HepG2 (cell line): ENCODE measurements around the gene KMT2E. TPM values are rescaled to one million over a fixed set of nuclear protein-coding genes. Genes with fewer than 3 reads are reported as not detected.

ENCODE experiments used
- AKAP8 ChIP-seq: sonication (generic); formaldehyde crosslinking; IDR thresholded peaks from 2 replicates; pipeline ENCODE4 v1.5.1; 2020; ENCODE audit warnings: mild to moderate bottlenecking, missing genetic modification reagents
- HOMEZ ChIP-seq: IDR thresholded peaks from 2 replicates; pipeline ENCODE4 v1.6.1; 2016; ENCODE audit warnings: low read depth
- IKZF4 ChIP-seq: sonication (generic); formaldehyde crosslinking; IDR thresholded peaks from 2 replicates; pipeline ENCODE4 v1.5.1; 2020; ENCODE audit warnings: borderline replicate concordance, mild to moderate bottlenecking, low read depth, missing genetic modification reagents; ENCODE audit errors: not compliant biosample characterization
- KLF13 ChIP-seq: sonication (generic); formaldehyde crosslinking; IDR thresholded peaks from 2 replicates; pipeline ENCODE4 v1.4.0; 2020; ENCODE audit warnings: mild to moderate bottlenecking, missing genetic modification reagents
- PRDM10 ChIP-seq: sonication (generic); formaldehyde crosslinking; IDR thresholded peaks from 2 replicates; pipeline ENCODE4 v1.4.0; 2020; ENCODE audit warnings: low read depth, missing genetic modification reagents
- ZC3H4 ChIP-seq: sonication (generic); formaldehyde crosslinking; IDR thresholded peaks from 2 replicates; pipeline ENCODE4 v1.4.0; 2020; ENCODE audit warnings: missing genetic modification reagents, borderline replicate concordance
- ZNF367 ChIP-seq: sonication (generic); formaldehyde crosslinking; IDR thresholded peaks from 2 replicates; pipeline ENCODE4 v1.4.0; 2020; ENCODE audit warnings: missing genetic modification reagents, borderline replicate concordance
- ZNF782 ChIP-seq: sonication (generic); formaldehyde crosslinking; IDR thresholded peaks from 2 replicates; pipeline ENCODE4 v1.4.0; 2020; ENCODE audit warnings: missing genetic modification reagents, mild to moderate bottlenecking, borderline replicate concordance
- ZNF800 ChIP-seq: sonication (generic); formaldehyde crosslinking; IDR thresholded peaks from 2 replicates; pipeline ENCODE4 v1.4.0; 2020; ENCODE audit warnings: missing genetic modification reagents
- ZSCAN30 ChIP-seq: sonication (generic); formaldehyde crosslinking; IDR thresholded peaks from 2 replicates; pipeline ENCODE4 v1.5.0; 2020; ENCODE audit warnings: mild to moderate bottlenecking, missing genetic modification reagents
- polyA plus RNA-seq, 8 experiments: library from polyadenylated mRNA; depleted of rRNA in 3 of 8; stranded (reverse) in 7 of 8; unstranded in 1 of 8; fragments of >200 nt; fragmentation: Illumina TruSeq in 4 of 8; extraction: Trizol in 4 of 8; gene quantifications; 2 replicates each; pipeline versions ENCODE4 v1.2.1 to v1.2.3, GENCODE V29; 2011 to 2016; ENCODE audit warnings: low read depth in 4 of 8, missing spikeins in 1 of 8, mixed read lengths in 1 of 8; ENCODE audit not compliant: insufficient read depth in 1 of 8
- total RNA-seq, 5 experiments: library from RNA; depleted of rRNA; stranded (reverse); fragments of >200 nt; fragmentation: Illumina TruSeq; extraction: Trizol; gene quantifications; 2 replicates each; pipeline ENCODE4 v1.2.3, GENCODE V29; 2016; ENCODE audit warnings: low read depth in 1 of 5
- TF ChIP-seq, protein P1 (sequence below), 2 experiments: fragments of 450-650 bp in 1 of 2; sonication (generic) in 1 of 2; formaldehyde crosslinking in 1 of 2; IDR thresholded peaks; 2 replicates each; pipeline versions ENCODE4 v1.6.1 to v1.8.0; 2016 to 2022; ENCODE audit warnings: antibody characterized with exemption in 1 of 2, mild to moderate bottlenecking in 1 of 2, missing genetic modification reagents in 1 of 2

Gene KMT2E
- total and polyA plus RNA-seq, 2 of the 13 experiments (the other 11 are each of a cell fraction or from before 2014, with no cell fraction given), result 6.3 to 24.4 TPM

GRCh38 chr7:105013221-105013815, 687 bp upstream of the KMT2E start (continued):
- TF ChIP-seq PRDM10 (CRISPR knock-in tag), result 0 out of 2 replicates have a peak, but pooled peaks have one; percentile 1
- peak; percentile 95 for TF ChIP-seq ZSCAN30 (CRISPR knock-in tag)
- TF ChIP-seq KLF13, result no peak
- no peak for TF ChIP-seq IKZF4 (CRISPR knock-in tag)
- no peak for TF ChIP-seq ZNF800 (CRISPR knock-in tag)
- peak; percentile 96 for TF ChIP-seq ZC3H4
- TF ChIP-seq HOMEZ (CRISPR knock-in tag), result no peak
- TF ChIP-seq ZNF367, result 0 out of 2 replicates have a peak, but pooled peaks have one; percentile 47
- no peak for TF ChIP-seq ZNF782
- TF ChIP-seq, protein P1, sequence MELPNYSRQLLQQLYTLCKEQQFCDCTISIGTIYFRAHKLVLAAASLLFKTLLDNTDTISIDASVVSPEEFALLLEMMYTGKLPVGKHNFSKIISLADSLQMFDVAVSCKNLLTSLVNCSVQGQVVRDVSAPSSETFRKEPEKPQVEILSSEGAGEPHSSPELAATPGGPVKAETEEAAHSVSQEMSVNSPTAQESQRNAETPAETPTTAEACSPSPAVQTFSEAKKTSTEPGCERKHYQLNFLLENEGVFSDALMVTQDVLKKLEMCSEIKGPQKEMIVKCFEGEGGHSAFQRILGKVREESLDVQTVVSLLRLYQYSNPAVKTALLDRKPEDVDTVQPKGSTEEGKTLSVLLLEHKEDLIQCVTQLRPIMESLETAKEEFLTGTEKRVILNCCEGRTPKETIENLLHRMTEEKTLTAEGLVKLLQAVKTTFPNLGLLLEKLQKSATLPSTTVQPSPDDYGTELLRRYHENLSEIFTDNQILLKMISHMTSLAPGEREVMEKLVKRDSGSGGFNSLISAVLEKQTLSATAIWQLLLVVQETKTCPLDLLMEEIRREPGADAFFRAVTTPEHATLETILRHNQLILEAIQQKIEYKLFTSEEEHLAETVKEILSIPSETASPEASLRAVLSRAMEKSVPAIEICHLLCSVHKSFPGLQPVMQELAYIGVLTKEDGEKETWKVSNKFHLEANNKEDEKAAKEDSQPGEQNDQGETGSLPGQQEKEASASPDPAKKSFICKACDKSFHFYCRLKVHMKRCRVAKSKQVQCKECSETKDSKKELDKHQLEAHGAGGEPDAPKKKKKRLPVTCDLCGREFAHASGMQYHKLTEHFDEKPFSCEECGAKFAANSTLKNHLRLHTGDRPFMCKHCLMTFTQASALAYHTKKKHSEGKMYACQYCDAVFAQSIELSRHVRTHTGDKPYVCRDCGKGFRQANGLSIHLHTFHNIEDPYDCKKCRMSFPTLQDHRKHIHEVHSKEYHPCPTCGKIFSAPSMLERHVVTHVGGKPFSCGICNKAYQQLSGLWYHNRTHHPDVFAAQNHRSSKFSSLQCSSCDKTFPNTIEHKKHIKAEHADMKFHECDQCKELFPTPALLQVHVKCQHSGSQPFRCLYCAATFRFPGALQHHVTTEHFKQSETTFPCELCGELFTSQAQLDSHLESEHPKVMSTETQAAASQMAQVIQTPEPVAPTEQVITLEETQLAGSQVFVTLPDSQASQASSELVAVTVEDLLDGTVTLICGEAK (IDR thresholded peaks at IDR 0.05), result no peak
- TF ChIP-seq, protein P1 (CRISPR knock-in tag; IDR thresholded peaks at IDR 0.05), result 0 out of 2 replicates have a peak, but pooled peaks have one; percentile 14
- no peak for TF ChIP-seq AKAP8 (CRISPR knock-in tag)
